Suppressor macrophage (primary cell): ENCODE results near the gene NUCB1.
A peak's percentile ranks its signal among the peaks of the same experiment; 100 is the strongest.

ENCODE experiments used
- DNase-seq, 4 experiments: peaks; one replicate each; pipeline ENCODE4 v3.0.0-alpha.2; 2020 to 2022

NUCB1 gene

DNA sequence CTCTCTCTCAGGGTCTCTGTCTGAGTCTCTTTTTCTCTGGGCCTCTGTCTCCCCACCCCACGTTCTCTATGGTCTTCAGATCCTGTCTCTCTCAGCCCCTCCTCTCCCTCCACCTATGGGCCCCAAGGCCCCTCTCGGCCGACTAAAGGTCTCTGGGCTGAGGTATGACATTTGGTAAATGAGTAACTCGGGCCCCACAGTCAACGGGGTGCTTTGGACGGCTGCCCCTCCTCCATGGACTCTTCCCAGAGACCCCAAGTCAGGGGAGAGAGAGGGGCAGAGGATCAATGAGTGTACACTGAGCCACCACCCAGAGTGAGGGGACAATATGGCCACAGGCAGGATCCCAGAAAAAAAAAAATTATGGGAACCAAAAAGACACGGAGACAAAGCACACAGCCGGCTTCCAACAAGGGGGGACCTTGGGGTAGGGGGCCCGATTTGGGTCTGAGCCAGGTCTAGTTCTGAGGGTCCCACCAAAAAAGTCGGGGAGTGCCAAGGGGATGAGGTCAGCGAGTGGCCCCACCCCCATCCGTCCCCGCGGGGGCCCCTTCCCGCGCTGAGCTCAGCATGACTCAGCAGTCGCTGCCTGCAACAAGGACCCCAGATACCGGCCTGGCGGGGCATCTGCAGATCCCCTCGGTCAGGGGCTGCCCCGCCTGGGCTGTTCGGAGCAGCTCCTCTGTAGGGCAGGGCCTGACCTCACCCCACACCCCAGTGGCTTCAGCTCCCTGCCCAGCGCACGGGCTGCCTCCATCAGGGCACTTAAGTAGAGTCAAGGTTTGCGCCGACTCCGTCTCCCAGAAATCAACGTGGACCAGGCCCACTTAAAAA is 63.5 kb downstream of the NUCB1 start:
- peak; percentile 60 to 87 (median 78) for DNase-seq

DNA sequence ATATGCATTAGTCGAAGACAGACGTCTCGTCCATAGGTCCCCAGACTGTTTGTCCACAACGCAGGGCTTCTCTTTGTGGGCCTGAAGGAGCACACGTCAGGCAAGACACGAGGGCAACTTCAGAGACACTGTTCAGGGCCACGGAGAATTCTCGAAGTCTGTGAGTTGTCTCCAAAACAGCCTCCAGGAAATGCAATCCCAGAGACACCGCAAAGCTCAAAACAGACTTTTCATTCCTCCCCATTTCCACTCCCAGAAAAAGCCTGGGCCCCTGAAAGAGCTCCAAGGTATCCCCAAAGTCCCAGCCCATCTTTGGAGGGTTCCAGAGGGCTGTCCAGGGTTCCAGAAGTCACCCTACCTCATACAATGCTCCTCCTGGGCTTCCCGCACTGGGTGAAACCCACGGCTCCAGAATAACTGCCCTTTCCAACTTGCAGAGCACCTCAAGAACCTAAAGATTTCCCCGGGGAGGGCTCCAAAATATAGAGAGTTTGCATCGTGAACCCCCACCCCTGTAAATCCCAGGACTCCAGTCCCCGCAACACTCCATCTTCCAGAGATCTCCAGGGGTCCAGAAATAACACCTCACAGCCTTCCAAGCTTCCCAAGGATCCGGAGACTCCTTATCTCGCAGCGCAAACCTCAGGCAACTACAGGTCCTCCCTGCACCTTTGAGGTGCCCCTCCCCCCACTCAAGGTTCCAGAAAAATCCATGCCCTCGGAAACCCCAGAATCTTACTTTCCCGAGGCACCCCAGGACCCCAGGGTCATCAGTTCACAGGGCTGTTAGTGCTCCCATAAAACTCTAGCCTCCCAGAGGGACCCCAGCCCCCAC is 64.3 kb downstream of the NUCB1 start:
- DNase-seq, result peak in 2 of 4 experiments; percentile 47 to 56

DNA sequence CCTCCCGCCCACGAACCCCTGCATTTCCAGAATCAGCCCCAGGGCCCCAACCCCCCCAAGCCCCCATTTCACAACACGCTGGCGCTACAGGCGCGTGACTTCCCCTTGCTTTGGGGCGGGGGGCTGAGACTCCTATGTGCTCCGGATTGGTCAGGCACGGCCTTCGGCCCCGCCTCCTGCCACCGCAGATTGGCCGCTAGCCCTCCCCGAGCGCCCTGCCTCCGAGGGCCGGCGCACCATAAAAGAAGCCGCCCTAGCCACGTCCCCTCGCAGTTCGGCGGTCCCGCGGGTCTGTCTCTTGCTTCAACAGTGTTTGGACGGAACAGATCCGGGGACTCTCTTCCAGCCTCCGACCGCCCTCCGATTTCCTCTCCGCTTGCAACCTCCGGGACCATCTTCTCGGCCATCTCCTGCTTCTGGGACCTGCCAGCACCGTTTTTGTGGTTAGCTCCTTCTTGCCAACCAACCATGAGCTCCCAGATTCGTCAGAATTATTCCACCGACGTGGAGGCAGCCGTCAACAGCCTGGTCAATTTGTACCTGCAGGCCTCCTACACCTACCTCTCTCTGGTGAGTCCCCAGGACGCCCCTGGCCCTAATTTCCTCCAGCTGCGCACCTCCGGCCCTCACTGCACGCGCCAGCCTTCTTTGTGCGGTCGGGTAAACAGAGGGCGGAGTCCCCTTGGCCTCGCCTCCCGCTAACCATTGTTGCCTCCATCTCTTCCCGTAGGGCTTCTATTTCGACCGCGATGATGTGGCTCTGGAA is 65.1 kb downstream of the NUCB1 start, which contains the start of gene FTL:
Gene FTL, plus strand, starts transcription at position 270 of the 766 bp plus-strand sequence. Its CDS starts 199 bp downstream, at position 469.
- peak; percentile 99 for DNase-seq

DNA sequence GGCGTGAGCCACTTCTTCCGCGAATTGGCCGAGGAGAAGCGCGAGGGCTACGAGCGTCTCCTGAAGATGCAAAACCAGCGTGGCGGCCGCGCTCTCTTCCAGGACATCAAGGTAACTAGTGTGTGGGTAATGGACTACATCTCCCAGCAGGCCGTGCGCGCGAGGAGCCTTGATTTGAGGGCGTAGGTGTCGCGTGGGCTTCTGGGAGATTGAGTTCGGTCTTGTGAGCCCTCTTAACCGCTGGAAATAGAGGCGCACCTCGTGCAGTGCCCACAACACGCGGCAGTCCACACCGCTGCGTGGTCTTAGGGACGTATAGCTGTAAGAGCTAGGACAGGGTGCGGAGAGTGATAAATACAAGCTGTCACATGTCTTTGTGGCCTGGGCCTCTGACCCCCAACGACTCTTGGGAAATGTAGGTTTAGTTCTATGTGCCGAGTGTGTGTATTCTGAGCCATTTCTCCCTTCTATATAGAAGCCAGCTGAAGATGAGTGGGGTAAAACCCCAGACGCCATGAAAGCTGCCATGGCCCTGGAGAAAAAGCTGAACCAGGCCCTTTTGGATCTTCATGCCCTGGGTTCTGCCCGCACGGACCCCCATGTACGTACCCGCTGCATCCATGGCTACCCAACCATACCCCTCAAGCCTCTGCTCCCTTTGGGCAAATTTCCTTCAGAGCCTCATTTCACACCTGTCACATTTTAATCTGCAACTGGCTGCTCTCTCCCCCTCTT is 65.9 kb downstream of the NUCB1 start:
- DNase-seq, result peak; percentile 75 to 86 (median 80)

DNA sequence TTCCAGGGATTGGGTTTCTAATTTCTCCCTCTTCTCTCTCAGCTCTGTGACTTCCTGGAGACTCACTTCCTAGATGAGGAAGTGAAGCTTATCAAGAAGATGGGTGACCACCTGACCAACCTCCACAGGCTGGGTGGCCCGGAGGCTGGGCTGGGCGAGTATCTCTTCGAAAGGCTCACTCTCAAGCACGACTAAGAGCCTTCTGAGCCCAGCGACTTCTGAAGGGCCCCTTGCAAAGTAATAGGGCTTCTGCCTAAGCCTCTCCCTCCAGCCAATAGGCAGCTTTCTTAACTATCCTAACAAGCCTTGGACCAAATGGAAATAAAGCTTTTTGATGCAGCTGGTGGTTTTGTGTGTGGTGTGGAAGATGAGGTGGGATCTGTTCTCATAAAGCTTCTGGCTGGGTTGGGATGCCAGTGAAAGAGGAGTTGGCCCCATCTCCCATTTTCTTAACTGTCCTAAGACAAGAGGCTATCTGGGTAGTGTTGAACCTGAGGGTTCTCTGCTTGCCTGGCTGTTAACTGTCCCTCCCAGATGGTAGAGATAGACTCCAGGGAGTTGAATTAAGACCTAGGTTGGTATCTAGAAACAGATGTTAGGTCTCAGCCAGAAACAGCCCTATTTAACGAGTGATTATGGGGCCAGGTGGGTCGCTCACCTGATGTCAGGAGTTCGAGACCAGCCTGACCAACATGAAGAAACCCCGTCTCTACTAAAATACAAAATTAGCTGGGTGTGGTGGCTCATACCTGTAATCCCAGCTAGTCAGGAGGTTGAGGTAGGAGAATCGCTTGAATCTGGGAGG is 66.6 kb downstream of the NUCB1 start:
- peak; percentile 50 to 73 (median 65) for DNase-seq

DNA sequence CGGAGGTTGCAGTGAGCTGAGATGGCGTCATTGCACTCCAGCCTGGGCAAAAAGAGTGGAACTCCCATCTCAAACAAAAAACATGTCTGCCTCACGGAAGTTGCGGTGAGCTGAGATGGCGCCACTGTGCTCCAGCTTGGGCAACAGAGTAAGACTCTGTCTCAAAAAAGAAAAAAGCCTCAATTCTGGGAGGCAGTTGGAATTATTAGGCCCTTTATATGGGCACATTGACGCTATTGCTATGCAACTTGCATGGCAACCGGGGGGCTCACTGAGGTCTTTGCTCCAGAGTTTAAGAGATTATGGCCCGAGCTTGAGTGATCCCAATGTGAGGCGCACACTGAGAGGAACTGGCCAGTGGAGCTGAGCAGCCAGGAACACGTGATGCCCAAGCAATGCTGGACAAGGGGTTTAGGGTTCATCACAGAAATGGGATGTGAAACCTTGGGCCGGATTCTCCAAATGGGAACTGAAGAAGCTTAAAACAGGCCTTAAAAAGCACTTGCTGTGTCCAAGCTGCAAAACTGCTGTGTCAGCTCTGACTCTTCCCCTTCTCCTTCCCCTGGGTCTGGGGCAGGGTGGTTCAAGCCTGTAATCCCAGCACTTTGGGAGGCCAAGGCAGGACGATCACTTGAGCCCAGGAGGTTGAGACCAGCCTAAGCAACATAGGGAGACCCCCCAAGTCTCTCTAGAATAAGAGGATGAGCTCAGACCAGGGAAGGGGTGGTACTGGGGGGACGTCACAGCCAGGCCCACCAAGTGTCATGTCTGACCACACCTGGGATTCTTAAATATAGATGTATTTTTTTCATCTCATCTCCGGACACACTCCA is 67.5 kb downstream of the NUCB1 start:
- DNase-seq, result peak; percentile 94 to 98 (median 98)

DNA sequence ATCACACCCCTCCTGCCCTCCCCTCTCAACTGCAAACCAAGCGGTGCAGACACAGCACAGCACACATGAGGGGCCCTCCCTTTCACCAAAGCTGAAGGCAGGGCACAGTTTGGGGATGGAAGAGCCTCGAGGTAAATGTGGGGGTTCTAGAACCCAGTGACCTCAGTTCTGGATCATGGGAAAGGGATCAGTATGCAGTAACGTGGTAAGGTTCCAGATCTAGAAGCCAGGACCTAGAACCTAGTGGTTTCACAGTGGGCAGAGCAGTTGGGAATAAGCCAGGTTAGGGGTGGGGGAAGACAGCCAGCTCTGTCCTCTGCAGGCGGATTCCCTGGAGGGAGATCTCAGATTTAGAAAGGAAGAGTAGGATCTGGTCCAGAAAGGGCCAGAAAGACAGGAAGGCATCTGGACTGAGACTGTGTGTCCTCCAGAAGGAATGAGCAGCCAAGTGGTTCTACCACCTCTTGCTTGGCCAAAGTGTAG is 68.1 kb downstream of the NUCB1 start:
- peak in 2 of 4 experiments; percentile 53 to 64 for DNase-seq

DNA sequence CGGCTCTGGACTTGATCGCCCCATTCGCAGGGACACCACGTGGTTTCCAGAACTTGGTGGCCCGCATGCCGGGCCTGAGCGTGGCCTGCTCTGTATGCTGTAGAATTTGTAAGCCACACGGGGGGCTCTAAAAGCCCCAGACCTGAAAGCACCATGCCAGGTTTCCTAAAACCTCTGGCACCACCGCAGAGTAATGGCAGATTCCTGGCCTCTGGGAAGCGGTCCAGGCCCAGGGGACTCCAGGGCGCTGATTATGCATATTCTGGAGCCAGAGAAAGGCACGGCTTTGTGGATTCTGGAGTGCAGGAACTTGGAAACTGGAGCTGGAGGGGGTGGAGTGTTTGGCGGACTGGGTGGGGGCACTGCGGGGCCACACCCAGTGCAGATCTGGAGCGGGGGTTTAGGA is 68.7 kb downstream of the NUCB1 start:
- DNase-seq, result peak in 1 of 4 experiments; percentile 44

DNA sequence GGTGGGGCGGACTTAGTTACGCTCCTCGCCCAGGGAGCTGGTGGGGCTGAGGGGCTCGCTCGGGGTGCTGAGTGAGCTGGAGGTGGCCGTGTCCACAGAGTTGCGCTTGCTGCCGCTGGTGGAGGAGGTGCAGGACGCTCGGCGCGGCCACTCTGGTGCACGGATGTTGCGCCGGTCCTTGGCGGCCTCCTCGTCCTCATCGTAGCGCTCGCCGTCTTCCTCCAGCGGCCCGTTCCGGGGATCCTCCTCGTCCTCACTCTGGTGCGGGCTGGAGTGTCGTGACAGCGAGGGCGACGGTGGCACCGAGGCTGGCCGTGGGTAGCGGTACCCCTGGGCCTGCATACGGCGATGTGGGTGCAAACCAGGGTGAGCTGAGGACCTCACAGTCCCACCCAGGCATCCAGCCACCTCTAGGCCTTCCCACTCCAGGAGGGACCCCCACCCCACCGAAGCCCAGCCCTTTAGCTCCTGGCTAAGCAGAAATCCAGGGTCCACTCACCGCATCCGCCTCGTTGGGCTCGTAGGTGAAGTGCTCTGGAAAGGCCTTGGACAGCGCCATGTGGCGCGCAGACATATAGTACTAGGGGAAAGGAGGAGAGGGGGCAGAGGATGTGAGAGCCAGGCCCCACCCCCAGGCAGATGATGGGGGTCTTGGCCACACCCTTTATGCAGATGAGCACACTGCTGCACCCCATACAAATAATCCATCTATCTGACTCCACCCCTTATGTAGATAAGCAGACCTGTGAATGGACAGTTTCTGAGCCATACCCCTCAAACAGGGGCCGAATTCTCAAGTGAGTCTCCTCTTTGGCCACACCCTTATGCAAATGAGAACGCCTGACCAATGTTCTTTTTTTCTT is 69.4 kb downstream of the NUCB1 start:
- DNase-seq, result peak in 1 of 4 experiments; percentile 43

DNA sequence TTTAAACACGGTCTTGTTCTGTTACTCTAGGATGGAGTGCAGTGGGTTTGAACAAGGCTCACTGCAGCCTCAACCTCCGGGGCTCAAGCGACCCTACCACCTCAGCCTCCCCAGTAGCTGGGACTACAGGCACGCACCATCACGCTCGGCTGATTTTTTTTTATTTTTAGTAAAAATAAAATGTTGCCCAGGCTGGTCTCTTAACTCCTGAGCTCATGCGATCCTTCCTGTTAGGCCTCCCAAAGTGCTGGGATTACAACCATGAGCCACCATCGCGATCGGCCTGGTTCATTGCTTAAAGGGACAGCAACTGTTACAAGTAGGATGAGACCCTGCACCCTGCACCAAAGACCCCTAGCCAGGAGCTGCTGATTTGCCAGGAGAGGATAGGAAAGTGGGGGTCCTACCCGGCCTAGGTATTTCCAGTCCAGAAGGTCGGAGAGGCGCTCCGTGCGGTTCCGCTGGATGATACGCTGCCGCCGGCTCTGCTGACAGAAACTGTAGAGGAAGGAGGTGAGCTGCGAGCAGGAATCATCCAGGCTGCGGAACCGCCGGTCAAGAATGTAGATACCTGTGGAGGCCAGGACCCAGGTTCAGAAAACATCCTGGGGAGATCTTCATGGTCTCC is 70.1 kb downstream of the NUCB1 start:
- DNase-seq, result no peak

DNA sequence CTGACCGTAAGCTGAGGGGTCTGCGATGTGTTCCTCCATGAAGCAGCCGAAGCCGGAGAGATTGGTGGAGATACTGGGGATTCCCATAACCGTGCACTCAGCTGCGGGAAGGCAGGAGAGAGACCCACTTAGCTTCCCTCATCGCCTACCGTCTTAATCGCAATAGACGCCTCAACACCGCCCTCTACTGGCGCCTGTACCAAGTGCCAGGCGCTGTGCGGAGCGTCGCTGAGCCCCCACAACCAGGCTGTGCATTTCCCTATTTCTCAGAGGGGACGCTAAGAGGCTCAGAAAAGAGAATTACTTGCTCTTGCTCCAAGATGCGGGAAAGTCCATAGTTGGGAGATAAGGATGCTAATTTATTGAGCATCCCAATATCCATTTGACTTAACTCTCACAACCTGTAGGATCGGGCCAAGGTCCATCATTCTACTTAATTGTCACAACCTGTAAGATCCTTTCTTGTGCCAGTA is 70.8 kb downstream of the NUCB1 start:
- DNase-seq, result peak; percentile 93 to 96 (median 95)
